LNCaP clone FGC (cell line): ENCODE results near the gene AFF1.

Experiments used
- DNase-seq: peaks from one replicate; pipeline ENCODE4 v3.0.0-alpha.2; 2011; ENCODE audit warnings: low read depth
- H3K4me3 ChIP-seq: 2 replicates; pipeline ENCODE4 v1.5.1; 2011; ENCODE audit warnings: mild to moderate bottlenecking, low read depth, low read length, control low read depth
- CTCF ChIP-seq: IDR thresholded peaks from 2 replicates; pipeline ENCODE4 v1.5.1; 2012; ENCODE audit warnings: mild to moderate bottlenecking; ENCODE audit not compliant: control insufficient read depth, insufficient read depth; ENCODE audit errors: extremely low read depth

AFF1 gene

DNA sequence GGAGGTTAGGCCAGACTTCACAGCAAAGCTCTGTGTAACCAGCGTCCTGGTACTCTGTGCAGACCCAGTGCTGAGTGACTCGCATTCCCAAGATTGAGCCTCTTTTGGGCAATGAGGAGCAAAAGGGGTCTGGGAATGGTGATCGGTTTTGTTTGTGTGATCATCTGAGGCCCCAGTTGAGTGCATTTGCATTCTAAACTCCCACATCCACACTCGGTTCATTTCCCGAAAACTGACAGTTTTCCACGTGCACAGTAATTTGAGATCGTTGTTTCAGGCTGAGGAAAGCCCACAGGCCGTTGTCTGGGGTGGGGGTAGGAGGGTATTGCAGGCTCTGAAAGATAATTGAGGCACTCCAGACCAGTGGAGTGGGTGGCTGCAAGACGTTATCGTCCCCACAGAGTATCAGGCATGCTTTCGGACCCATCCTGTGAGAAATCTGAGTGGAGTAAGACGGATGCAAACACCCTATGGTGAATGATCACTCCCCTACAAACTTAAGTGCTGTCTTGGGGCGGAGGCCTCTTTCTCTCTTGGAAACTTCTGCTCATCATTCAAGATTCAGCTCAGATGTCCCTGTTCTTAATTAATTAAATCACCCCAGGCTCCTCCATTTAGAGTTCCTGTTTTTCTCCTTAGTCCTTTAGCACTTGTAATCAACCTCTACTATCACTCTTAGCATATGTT lies 96.1 kb downstream of the AFF1 start:
- no peak overlapping the region for H3K4me3 ChIP-seq
- no peak for TF ChIP-seq CTCF
- DNase-seq, result no peak

DNA sequence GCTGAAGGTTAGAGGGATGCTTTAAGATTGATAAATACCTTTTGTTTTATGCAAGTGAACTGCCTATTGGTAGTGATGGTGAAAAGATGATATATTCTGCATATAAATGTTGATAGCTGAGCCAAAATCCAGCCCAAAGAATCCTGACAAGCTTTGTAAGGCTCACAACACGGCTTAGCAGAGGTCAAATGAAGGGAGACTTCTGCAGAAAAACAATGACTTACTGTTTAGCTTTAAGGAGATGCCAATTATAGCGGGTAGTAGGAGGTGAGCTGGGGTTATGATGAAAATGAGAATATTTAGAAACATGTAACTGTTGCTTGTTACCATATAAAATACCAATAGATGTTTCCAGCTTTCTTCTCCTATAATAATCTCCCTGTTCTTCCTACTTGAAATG lies 97.1 kb downstream of the AFF1 start:
- DNase-seq, result no peak
- H3K4me3 ChIP-seq, result no peak overlapping the region
- TF ChIP-seq CTCF, result no peak

DNA sequence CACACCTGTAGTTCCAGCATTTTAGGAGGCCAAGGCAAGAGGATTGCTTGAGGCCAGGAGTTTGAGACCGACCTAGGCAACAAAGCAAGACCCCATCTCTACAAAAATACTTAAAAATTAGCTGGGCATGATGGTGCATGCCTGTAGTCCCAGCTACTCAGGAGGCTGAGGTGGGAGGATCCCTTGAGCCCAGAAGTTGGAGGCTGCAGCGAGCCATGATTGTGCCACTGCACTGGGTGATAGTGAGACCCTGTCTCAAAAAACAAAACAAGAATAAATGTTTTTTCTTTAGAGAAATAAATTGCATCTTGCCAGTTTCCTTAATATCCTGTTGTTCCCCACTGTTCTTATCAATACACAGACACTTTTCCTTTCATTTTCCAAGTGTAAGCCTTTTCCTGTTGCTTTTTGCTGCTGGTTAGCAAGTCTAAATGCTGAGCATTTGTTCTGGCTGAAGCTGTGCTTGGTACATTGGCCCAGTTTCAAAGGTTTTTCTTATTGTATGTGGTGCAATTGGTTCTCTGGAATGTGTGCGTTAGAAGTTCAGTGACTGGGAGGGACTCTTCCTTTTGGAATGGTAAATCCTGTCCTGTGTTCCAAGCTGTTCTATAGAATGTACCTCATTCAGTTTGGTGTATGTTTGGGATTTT lies 98.2 kb downstream of the AFF1 start:
- no peak for TF ChIP-seq CTCF
- DNase-seq, result peak; percentile 47
- H3K4me3 ChIP-seq, result no peak overlapping the region

DNA sequence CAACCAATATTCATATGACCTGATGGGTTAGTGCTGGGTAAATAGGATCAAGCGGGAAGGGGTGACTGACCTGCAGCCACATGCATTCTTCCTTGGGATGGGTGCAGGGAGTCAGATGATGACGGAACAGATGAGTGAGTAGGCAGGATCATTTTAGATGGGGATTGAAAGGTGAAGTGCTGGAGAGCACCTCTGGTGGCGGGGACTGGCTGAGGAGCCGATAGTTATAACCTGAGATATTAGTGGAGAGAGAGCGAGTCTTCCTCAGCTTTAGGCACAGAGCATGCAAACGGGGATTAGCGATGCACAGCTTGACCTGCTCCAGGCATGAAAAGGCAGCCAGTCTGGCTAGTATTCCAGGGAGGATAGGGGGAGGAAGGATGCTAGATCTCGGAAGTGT lies 99.1 kb downstream of the AFF1 start:
- DNase-seq, result no peak
- H3K4me3 ChIP-seq, result no peak overlapping the region
- no peak for TF ChIP-seq CTCF

DNA sequence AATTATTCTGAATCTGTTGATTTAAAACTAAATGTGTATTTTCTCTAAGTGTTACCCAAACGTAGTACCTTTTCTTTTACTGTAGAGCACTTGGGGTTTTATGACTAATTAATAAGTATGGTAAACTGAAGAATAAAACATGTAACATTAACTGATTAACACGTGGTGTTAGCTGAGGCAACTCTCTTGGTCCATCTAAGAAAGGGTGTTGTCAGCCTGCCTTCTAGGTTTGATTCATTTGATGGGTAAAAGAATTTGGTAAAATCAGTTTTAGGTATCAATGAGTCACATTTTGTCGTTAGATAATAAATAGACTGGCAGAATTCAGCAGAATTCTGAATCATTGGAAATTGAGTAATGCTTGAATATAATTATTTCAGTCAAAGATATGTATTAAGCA lies 99.7 kb downstream of the AFF1 start:
- no peak for DNase-seq
- H3K4me3 ChIP-seq, result no peak overlapping the region
- TF ChIP-seq CTCF, result no peak

DNA sequence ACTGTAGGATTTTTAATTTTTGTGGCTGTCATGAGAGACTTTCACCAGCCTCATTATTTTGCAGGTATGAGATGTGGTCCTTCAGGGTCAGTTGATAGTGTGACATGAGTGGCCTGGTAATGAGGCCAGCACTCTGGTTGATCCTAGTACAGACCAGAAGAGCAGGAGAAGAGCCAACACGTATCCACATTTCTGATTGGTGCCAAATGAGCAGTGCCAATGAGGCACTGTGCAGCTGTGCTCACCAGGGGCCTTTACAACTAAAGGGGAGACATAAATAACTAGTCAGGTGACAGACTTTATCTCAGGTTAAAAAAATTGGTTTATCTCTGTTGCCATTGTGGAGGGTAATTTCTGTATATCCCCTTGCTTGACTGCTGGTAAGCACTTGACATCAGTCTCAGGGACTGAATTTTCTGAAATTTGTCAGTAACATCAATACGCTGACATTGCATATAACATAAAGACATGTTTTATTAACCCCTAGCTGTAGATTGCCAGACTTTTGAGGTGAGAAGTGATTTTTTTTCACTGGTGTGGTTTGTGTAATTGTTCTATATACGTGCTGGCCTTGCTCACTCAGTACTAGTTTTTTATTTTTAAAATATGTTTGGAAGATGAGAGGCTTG lies 101.2 kb downstream of the AFF1 start:
- no peak for DNase-seq
- H3K4me3 ChIP-seq, result no peak overlapping the region
- no peak for TF ChIP-seq CTCF
